GM21360 (cell line): ENCODE results near the gene COQ4.

Experiments used
- ATAC-seq: cut with Tn5 transposase; IDR thresholded peaks from one replicate; pipeline ENCODE4 v1.9.1; 2021; ENCODE audit warnings: mild to moderate bottlenecking, moderate library complexity; ENCODE audit not compliant: unreplicated experiment

COQ4 gene

GRCh38 chr9:128340691-128341434, 18.2 kb downstream of the COQ4 start:
- ATAC-seq: no peak

GRCh38 chr9:128341435-128341849, 18.8 kb downstream of the COQ4 start:
- no peak for ATAC-seq

- no peak for ATAC-seq
These were observed 20.5 kb downstream of the COQ4 start for GRCh38 chr9:128342971-128343680.

- no peak for ATAC-seq
These were observed 21.2 kb downstream of the COQ4 start for GRCh38 chr9:128343855-128344254.

- ATAC-seq: no peak
These were observed 22.4 kb downstream of the COQ4 start for GRCh38 chr9:128344931-128345605.

GRCh38 chr9:128349125-128349524, 26.5 kb downstream of the COQ4 start:
- ATAC-seq: no peak

GRCh38 chr9:128349772-128350171, 27.1 kb downstream of the COQ4 start:
- ATAC-seq: no peak

GRCh38 chr9:128355451-128355850, 32.8 kb downstream of the COQ4 start:
- ATAC-seq: no peak

- ATAC-seq: no peak
These were observed 35.5 kb downstream of the COQ4 start for GRCh38 chr9:128358090-128358489.

- no peak for ATAC-seq
These were observed 36.2 kb downstream of the COQ4 start for GRCh38 chr9:128358861-128359260.

GRCh38 chr9:128360826-128361225, 38.2 kb downstream of the COQ4 start:
- ATAC-seq: no peak

- no peak for ATAC-seq
These were observed 38.8 kb downstream of the COQ4 start for GRCh38 chr9:128361296-128361985.

- ATAC-seq: peak; percentile 69
These were observed 39.5 kb downstream of the COQ4 start for GRCh38 chr9:128361986-128362646.

- no peak for ATAC-seq
These were observed 40.1 kb downstream of the COQ4 start for GRCh38 chr9:128362774-128363173.

GRCh38 chr9:128365525-128365924, 42.9 kb downstream of the COQ4 start:
- no peak for ATAC-seq

- ATAC-seq: no peak
These were observed 46.5 kb downstream of the COQ4 start for GRCh38 chr9:128369024-128369706.

GRCh38 chr9:128370367-128370751, 47.7 kb downstream of the COQ4 start:
- ATAC-seq: no peak

GRCh38 chr9:128370752-128371629, 48.4 kb downstream of the COQ4 start, which contains the start of gene URM1:
Gene URM1, plus strand, starts transcription at chr9:128371374. Its CDS starts 7 bp downstream, at chr9:128371381.
- ATAC-seq: peak; percentile 72

- peak; percentile 5 for ATAC-seq
These were observed 49.0 kb downstream of the COQ4 start for GRCh38 chr9:128371630-128372117.
